Activated CD4-positive, alpha-beta T cell treated with anti-CD3 and anti-CD28 coated beads, Interleukin-2, amount 50 U/mL, for 16 hours (primary cell): ENCODE data around the gene CNTD1.

Experiments
- DNase-seq: peaks from one replicate; pipeline ENCODE4 v3.0.0-alpha.2; 2020

Gene CNTD1

DNA sequence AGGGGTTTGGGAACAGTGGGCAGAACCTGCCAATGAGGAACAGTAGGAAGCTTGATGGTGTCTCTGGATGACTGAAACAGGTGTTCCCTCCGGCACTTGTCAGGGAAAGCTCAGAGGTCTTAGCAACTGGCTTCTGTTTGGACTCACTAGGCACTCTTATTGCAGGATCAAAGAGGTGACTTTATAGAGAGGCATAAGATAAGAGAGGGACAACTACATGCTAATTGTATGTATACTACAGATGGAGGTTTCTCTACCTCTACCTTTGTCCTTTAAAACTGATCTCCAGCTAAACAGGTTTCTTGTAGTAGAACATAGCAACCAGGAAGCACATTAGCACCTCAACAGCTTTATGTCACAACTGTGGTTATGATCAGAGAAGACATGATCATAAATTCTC, 7.6 kb downstream of the CNTD1 start:
- DNase-seq = no peak

DNA sequence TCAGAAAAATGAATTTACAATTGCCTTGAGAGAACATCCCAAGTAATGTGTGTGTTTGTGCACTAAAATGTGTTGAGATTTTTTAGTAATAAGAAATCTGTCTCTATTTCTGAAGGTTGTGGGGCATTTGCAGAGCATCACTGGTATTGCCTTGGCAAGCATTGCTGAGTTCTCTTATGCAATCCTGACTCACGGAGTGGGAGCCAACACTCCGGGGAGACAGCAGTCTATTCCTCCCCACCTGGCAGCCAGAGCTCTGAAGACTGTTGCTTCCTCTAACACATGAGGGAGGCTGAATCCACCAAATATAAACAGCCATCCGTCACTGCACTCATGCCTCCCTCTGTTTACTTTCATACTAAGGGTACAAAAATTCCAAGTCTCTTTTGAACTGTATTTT, 10.6 kb downstream of the CNTD1 start:
- no peak for DNase-seq

DNA sequence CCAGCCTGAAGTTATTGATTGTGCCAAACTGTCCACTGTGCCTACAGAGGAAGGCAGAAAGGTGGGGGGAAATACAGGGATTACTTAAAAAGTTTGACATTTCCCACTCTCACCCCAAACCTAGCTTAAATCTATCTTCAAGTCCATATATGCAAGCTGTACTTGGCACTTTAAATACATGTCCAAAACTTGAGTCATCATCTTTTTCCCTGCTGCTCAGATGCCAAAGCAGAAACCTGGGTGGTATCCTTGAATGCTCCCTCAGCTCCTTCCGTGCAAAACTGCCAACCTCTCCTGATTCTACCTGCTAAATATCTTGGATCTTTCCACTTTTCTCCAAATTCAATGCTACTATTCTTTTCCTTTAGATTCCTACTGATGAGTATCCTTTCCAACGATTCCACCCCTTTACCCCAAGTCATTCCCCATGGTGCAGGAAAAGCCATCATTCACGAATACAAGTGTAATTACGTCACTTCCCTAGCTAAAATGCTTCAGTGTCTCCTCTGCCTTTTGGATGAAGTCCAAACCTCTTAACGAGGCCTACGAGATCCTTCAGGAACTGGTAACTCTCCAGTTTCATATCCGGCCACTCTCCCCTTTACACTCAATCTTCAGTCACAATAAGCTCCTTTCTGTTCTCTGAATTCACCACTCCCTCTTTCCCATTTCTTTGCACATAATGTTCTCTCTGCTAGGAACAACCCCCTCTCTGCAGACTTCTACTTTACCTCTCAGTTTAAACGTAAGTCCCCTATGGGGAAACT, 16.2 kb downstream of the CNTD1 start:
- no peak for DNase-seq

DNA sequence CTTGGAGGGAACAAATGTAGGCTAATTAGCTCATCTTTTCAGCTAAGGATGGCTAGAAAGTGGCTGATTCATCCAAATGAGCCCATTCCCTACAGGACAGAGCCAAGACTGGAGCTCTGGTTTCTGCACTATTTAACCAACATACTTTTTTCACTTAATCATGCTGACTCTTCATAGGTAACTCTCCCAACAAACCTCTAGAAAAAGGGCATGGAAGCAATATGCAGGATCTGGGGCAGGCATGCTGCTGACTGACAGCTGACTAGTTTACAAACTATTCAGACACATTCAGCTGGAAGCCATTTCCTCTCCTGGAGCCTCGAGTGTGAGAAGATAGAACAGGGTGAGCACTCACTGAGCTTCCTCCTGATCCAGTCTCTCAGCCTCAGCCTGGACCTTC, 19.2 kb downstream of the CNTD1 start:
- DNase-seq = no peak

DNA sequence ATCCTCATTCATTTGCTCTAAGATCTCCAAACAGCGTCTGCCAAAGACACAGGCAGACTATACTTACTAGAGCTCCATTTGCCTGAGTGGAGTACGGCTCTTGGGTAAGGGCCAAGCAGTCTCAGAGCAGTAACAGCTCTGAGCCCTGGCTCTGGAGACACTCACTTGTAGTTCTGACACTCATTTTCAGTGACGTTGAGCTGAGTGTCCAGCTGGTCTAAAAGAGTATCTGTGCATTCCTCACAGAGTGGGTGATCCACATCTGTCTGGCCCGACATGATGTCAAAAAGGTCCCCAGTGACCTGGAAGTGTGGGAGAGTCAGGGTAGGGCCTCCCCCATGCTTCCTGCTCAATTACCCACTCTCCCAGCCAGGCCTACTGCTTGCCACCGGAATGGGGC, 19.7 kb downstream of the CNTD1 start:
- no peak for DNase-seq

DNA sequence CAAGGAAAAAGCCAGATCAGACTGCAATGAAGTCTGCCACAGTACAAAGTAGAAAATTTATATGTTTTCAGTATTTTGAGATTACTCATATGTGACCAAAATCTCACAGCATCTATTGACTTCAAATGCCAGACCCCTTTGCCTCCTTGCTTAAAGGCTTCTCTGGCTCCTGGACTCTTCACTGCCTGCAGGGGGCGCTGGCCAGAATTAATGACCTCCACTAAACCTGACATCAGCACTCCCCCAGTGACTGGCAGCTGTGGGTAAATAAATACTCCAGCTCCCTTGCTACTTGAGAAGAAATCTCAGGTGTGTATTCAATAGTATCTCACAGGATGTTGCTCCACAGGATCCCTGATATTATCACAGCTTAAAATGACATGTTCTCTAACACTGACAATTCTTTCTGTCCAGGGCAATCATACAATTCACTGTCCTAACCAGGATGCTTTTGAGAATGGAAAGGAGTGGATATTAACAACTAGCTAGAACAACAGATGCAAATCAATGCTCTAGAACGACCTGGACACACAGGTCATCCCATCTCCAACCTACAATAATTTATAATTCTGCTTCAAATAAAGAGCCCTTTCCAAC, 21.4 kb downstream of the CNTD1 start:
- peak; percentile 71 for DNase-seq

DNA sequence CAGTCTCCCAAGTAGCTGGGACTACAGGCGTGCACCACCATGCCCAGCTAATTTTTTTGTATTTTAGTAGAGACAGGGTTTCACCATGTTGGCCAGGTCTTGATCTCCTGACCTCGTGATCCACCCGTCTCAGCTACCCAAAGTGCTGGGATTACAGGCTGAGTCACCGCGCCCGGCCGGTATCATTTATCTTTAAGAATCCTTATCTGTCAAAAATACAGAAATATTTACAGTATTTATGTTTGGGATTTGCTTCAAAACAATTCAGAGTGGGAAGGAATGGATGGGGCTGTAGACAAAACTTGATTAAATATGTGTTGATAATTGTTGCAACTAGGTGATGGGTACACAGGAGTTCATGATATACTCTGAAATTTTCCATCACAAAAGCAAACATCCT, 22.5 kb downstream of the CNTD1 start:
- DNase-seq = no peak

DNA sequence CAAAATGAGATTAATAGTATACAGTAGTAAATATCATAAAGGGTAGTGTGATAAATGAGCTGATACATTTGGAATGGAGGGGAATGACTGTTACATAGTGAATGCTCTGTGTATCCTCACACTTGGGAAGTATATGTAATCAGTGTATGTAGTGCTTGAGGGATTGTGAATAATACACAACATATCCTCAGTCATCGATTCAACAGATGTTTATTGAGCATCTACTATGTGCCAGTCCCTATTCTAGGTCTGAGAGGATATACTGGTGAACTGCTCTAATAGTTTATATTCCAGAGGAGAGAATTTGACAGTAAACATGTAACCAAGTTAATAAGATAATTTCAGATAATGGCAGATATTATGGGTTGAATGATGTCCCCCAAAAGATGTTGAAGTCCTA, 28.8 kb downstream of the CNTD1 start:
- DNase-seq = no peak

DNA sequence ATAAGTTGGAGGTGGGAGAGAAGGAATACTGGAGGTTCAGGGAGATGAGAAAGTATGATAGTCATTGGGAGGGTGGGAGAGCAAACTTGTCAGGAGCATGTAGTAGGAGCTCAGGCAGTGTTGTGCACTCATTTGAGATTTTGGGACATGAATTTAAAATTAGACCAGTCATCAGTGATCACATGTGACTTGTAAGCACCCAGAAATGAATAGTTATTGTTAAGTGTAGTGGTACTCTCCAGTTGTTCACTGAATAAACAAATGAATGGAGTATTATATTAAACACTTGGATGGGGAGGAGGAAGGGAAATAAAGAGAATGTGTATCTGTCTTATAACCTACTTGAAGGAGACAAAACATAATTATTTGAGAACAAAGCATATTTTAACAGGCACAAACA, 32.3 kb downstream of the CNTD1 start:
- no peak for DNase-seq

DNA sequence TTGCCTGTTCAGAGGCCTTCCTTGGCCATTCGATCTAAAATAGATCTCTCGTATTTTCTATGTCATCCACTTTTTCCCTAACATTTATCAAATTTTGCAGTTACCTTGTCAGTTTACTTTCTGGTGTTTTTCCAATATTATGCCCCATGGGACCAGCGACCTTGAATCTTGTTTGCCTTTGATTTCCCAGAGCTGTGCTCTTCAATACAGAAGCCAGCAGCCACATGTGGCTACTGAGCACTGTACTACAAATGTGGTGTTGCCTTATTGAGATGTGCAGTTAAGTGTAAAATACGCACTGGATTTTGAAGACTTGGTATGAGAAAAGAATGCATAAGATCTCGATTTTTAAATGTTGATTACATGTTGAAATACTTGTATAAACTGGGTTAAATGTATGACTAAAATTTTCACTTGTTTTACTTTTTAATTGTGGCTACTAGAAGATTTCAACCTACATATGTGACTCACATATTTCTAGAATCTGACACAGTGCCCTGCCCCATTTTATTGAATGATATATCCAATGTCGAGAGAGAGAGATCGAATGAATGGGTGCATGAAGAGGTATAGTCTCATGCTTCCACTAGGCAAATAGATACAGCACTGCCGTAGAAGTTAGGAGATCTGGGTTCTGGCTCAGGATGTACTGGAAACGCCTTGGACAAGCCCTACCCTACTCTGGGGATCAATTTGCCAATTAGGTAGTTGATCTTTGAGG, 33.7 kb downstream of the CNTD1 start:
- DNase-seq = no peak

DNA sequence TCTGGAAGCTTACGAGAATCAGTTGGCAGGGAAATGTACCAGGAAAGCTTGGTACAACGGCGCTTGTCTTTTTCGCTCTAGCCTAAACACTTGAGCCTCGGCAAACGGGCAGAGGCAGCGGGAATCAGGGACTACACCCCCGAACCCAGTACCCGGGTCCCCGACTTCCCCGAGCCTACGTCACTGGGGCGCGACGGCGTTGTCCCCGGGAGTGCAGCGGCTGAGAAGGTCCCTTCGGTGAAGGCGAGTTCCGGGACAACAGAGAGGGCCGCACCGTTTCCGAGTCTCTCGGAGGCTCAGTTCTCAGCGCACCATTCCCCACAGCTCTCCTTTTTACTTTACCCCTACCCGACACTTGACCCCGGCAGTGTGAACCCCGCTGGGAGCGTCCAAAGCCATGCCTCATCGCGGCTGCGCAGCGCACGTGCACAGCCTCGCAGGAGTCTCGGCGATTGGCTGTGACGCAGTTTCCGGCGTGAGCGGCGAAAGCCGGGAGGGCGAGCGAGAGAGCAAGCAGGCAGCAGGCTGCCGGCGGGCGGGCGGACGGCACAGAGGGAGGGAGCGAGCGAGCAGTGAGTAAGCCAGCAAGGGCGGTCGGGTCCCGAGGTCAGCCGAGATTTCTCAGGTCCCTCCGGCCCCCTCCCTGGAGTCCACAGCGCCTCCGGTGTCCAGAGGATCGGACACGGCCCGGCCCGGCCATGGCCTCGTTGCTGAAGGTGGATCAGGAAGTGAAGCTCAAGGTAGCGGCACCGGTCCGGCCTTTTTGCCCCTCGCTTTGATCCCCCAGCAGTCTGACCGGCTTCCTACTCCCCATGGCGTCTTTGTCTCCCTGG, 34.5 kb downstream of the CNTD1 start, which contains the start of gene PSME3:
Gene PSME3 (plus strand): TSS at position 464 of the 833 bp plus-strand sequence. CDS start 235 bp downstream, at position 699.
- peak; percentile 93 for DNase-seq

DNA sequence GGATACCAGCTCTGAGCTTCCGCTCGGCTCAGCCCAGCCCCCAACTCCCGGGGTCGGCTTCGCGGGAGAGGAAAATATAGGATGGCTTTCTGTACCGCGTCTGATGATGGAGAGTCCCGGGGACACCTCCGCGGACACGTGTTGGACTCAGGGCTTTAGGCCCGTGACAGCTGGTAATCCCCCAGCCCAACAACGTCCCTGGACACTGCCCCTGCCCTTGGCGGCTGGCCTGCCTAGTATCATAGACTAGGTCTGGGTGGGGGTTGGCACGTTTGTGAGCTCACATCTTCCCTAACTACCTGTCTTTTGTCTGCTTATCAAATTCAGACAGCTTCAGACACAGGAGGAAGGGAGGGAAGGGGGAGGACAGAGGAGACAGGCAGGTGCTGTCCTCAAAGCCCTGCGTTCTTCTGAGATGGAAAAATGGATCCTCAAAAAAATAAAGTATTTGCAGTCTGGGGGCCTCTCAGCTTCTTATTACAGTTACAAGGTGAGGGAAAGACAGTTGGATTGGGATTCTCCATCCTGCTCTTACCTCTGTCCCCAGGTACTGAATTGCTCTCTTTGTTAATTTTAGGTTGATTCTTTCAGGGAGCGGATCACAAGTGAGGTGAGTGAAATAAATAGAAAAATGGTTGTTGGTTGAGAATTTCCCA, 35.2 kb downstream of the CNTD1 start:
- DNase-seq = no peak

DNA sequence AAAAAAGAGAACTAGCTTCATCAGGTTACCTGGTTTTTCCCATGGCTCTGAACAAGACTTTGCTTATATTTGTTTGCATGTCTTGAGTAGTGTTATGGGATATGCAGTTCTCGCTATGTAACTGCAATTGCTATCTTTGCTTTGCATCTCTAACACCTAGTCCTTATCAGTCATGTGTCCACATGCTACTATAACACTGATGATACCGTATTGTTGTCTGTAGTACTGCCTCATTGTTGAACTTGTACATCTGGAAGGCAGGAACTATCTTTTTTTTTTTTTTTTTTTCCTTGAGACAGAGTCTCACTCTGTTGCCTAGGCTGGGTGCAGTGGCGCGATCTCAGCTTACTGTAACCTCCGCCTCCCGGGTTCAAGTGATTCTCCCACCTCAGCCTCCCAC, 37.1 kb downstream of the CNTD1 start:
- no peak for DNase-seq

DNA sequence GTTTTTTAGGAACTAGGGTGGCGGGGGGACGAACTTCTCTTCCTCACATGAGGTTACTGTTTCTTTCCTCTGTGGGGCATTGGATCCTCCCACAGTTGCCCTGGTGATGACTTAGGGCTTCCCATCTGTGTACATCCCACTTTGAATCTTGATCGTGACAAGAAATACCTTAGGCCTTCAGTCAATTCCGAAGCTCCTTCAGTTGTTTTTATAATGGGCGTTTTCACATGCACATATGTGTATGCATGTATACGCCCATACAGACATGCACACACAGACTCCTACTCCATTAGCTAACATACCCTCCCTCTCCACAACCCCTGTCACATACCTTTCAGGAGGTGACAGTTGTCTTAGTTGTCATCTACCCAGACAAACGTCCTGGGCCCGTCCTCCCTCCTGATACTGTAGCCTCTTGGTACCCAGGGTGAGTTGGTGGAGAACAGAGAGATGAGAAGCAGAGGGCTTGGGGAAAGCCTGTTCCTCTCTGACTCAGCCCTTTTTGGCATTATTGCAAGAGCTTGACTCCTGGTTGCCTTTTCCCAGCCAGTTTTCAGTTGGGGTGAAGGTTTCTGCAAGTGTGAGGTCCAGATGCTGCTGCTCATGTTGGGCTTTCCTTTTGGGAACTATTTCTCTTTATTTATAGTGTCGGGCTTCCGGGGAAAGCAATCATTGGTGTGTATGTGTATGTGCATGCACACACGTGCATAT, 43.5 kb downstream of the CNTD1 start:
- DNase-seq = no peak

DNA sequence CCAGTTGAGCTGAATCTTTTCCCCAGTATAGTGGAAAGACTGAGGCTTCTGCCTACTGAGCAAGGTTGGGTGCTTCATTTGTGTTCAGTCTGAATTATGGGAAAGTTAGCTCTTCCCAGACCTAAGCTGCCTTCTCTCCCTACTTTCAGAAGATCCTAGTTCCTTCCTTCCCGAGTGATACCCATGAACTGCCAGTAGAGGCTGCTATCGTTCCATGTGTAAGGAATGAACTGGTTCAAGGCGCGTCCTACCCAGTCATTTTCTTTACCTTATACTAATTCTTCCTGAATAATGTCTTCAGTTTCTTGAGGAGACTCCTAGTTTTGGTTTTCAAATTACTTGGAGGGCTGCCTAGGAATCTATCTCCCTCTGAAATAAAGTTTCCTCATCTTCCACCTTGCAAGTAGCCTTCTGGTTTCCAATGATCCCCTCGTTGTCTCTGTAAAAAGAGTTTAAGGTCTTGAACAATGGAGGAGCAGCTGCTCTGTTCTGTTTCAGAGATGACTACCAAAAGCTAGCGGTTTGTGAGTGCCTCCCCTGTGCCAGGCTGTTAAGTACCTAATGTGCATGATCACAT, 44.8 kb downstream of the CNTD1 start:
- DNase-seq = no peak

DNA sequence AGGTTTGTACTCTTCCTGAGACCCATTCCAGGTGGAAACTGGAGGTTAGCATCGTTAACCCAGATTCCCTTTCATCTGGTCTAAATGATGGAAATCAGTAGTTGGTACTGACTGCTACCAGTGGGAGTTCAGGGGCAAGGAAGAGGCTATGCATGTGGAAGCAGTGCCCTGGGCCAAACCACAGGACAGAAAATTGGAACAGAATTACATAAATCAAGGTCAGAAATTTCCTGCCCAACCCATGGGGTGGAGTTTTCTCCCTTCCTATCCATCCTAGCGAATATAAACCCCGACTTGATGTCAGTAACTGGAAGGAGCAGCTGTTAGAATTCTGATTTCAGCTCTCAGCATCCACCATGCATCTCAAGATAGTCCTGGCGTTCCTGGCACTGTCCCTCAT, 45.6 kb downstream of the CNTD1 start, which contains the start of gene AOC2:
Gene AOC2 (plus strand): TSS at position 310 of the 400 bp plus-strand sequence. CDS start 47 bp downstream, at position 357.
- no peak for DNase-seq

DNA sequence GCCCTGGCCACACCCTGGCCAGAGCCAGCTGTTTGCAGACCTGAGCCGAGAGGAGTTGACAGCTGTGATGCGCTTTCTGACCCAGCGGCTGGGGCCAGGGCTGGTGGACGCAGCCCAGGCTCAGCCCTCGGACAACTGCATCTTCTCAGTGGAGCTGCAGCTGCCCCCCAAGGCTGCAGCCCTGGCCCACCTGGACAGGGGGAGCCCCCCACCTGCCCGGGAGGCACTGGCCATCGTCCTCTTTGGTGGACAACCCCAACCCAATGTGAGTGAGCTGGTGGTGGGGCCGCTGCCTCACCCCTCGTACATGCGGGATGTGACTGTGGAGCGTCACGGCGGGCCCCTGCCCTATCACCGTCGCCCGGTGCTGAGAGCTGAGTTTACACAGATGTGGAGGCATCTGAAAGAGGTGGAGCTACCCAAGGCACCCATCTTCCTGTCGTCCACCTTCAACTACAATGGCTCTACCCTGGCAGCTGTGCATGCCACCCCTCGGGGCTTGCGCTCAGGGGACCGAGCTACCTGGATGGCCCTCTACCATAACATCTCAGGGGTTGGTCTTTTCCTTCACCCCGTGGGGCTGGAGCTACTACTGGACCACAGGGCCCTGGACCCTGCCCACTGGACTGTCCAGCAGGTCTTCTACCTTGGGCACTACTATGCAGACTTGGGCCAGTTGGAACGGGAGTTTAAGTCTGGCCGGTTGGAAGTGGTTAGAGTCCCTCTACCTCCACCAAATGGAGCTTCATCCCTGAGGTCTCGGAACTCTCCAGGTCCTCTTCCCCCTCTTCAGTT, 46.3 kb downstream of the CNTD1 start:
- no peak for DNase-seq

DNA sequence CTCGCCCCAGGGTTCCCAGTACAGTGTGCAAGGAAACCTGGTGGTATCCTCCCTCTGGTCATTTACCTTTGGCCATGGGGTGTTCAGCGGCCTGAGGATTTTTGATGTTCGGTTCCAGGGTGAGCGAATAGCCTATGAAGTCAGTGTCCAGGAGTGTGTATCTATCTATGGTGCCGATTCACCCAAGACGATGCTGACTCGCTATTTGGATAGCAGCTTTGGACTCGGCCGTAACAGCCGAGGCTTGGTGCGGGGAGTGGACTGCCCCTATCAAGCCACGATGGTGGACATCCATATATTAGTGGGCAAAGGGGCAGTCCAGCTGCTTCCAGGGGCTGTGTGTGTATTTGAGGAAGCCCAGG, 46.9 kb downstream of the CNTD1 start:
- no peak for DNase-seq

DNA sequence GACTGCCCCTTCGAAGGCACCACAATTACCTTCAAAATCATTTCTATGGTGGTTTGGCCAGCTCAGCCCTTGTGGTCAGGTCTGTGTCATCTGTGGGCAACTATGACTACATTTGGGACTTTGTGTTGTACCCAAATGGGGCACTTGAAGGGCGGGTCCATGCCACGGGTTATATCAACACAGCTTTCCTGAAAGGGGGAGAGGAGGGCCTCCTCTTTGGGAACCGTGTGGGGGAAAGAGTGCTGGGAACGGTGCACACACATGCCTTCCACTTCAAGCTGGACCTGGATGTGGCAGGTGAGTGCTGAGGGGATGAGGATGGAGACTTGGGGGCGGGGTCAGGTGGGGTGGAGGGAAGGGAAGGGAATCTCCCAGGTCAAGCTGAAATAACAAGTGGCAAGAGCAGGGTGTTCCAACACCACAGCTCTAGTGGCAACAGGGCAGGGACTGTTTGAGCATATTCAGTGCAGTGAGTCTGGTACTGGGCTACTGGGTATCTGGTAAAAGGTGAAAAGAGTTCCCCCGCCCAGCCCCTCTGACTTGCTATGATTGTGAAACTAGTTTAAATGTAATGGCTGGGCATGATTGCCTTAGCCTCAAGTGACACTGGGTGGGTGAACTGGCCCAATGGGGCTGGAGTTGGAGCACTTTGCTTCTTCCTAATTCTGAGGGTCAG, 47.4 kb downstream of the CNTD1 start:
- peak; percentile 64 for DNase-seq
